Peyer's patch (tissue), 4 donors: ENCODE data around the gene WDR49.

Experiments
- CTCF ChIP-seq, 6 experiments: fragments of 450-650 bp in 4 of 6; fragments of 200-600 bp in 2 of 6; sonication (generic) in 1 of 6; IDR thresholded peaks; one replicate each; pipeline ENCODE4 v1.5.1; 2017 to 2019; ENCODE audit warnings: antibody characterized with exemption in 6 of 6, mild to moderate bottlenecking in 3 of 6, moderate library complexity in 1 of 6
- POLR2A ChIP-seq, 2 donors: fragments of 450-650 bp; IDR thresholded peaks; one replicate each; pipeline ENCODE4 v1.5.1; 2017; ENCODE audit warnings: antibody characterized with exemption in 2 of 2, mild to moderate bottlenecking in 2 of 2, moderate library complexity in 2 of 2

GRCh38 chr3:167554898-167555297, 98.8 kb downstream of the WDR49 start:
- no peak for TF ChIP-seq CTCF (IDR thresholded peaks at IDR 0.05)
- no peak for TF ChIP-seq POLR2A (IDR thresholded peaks at IDR 0.05)
